GM12872 (cell line): Measurements from ENCODE around the gene GPX2.

Source experiments
- TF ChIP-seq, protein P1 (sequence below): IDR thresholded peaks from 3 replicates; pipeline ENCODE4 v1.5.1; 2011; ENCODE audit warnings: low read depth, mild to moderate bottlenecking, low read length, moderate library complexity; ENCODE audit not compliant: insufficient read depth

GPX2 gene

DNA sequence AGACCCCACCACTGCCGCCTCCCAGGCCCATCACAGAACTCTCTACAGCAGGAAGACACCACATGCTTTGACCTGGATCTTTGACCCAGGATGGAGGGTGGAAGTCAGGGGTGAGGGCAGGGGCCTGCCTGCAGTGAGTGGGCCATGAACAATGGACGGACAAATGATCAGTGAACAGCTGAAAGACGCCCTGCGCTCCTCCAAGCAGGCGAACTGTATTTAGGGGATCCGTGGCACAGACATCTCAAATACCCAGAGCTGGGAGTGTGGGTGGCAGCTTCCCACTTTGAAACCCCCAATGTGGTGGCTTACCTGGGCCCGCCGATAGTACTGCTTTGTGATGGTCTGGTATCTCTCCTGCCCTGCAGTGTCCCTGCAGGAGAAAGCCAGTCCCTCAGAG is 8.7 kb upstream of the GPX2 start:
- TF ChIP-seq, protein P1, sequence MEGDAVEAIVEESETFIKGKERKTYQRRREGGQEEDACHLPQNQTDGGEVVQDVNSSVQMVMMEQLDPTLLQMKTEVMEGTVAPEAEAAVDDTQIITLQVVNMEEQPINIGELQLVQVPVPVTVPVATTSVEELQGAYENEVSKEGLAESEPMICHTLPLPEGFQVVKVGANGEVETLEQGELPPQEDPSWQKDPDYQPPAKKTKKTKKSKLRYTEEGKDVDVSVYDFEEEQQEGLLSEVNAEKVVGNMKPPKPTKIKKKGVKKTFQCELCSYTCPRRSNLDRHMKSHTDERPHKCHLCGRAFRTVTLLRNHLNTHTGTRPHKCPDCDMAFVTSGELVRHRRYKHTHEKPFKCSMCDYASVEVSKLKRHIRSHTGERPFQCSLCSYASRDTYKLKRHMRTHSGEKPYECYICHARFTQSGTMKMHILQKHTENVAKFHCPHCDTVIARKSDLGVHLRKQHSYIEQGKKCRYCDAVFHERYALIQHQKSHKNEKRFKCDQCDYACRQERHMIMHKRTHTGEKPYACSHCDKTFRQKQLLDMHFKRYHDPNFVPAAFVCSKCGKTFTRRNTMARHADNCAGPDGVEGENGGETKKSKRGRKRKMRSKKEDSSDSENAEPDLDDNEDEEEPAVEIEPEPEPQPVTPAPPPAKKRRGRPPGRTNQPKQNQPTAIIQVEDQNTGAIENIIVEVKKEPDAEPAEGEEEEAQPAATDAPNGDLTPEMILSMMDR, result no peak

DNA sequence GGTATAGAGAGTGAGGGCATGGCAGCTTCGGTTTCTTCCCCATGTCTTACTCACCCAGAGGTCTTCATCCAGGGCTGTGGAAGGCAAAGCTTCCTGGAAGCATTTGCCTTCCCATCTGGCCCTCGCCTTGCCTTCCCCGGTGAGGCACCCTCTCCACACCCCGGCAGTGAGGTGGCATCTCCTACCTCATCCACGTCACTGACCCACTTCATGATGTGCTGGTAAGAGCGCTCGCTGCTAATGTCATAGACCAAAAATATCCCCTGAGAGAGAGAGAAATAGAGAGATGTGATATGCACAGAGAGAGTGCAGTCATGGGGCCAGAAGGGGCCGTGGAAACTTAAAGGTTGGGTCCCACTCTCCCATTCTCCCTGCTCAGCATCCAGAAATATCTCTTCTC is 8.3 kb upstream of the GPX2 start:
- TF ChIP-seq, protein P1, result no peak

DNA sequence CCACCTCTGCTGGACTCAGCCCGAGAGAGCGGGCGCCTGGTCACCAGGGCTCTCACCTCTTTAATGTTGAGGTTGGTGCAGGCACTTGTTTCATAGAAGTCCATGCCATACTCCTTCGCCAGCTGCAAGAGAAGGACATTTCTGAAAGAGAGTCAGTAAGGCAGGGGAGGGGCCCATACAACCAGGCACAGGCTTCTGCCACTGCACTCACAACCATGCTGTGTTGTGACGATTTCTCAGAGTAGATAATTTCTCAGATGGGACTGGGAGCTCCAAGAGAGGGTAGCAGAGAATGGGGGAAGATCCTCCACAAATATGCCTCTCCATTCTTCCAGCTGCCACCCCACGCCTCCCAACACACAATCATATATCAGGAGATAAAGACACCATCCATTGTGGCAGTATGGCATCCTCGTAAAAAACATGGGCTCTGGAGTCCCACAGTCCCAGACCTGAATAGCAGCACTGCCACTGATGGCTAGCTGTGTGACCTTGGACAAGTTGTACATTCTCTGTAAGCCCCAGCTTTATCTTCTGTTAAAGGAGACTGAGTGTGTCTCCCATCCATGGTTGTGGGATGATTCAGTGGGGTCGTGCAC is 6.2 kb upstream of the GPX2 start:
- TF ChIP-seq, protein P1, result no peak

DNA sequence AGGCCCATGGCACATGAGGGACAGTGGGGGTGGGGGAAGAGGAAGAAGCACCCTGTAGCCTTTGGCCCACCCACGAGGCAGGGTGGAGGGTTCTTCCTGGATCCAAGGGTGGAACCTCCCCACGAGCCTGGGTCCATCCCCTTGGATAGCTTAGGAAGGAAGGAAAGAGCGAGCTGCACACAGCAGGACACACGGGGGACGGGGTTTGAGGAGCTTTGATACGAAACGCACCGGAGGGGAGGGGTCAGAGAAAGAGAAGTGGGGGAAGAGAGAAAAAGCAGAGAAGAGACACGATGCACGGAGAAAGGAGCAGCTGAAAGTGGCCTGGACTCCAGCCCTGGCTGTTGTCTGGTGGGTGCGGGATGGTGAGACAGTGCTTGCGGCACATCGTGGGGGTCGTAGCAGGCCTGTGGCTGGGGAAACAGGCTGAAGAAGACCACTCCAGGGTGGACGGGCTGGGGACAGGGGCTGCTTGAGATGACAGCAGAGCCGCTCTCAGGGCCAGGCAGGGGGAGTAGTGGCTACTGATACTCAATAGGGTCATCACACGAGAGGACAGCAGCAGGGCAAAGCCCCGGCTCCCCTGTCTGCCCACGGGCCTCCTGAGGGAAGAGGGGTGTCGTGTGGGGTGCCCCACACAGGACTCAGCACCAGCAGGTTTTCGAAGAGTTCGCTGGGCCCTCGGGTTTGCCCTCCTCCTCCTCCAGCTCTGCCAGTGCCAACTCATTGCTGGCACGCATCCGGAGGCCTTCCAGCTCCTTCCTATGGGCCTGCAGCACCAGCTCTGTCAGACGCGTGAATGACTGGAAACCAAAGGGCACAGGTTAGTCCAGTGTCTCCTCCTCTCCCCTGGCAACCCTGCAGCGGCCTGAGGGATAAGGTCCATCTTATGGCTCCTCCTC is 5.4 kb upstream of the GPX2 start:
- TF ChIP-seq, protein P1, result no peak

DNA sequence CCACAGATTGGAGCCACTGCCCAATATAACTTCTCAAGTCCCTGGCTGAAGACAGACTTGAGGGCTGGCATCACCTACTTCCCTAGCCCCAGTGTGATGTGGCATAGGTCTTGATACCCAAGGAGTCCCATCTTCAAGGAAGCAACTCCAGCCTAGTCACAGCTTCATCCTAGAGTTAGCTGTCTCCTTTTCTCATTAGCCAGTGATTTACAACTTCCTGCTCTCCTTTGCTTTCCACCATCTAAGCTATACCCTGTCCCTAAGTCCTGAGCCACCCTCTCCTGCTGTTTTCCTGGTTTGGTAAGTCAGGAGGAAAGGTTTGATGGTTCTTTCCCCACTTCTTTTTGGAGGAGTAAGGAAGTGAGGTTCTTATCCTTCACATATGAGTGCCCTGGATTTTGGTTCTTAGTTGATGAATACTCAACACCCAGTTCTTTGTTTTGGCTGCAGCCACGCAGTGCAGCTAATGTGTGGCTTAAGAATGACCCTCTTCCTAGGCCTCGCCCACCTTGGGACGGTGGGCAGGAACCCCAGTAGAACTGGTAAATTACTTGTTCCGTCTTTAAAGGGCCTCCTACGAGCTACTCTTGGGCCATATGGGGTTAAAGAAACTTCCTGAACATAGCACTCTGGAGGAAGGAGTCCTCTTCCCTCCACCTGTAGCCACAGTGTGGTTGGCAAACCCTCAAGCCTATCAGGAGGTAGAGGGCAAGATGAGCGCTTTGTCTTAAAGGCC is 3.9 kb upstream of the GPX2 start:
- TF ChIP-seq, protein P1, result no peak

DNA sequence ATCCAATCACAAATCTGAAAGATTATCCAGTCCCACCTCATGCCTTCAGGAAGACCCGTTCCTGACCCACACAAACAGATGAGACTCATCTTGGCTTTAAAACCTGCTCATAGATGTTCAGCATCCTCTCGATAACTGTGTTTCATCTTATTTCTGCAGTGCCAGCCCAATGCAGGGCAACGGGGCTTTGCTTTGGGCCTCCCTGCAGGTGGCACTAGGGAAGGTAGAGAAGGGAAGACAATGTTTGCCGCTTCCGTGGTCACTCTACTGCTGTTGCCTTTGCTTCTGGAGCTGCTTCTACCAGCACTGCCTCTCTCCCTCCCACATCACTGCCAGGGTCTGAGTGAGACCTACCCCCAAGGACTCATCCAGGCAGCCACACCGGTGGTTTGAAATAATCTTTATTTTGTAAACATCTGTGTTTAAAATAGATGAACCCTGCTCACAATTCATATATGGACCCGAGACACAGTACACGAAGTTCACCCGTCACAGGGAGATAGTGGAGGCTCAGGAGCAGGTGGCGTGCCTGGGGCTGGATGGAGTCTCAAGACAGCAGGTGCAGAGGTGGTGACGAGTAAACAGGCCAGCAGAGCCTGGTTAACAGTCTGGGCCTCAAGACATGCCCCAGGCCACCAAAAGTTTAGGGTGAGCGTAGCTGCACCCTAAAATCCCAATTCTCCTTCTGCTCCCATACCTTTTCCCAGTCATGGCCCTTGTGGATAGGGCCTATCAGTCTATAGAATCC is 3.1 kb upstream of the GPX2 start:
- TF ChIP-seq, protein P1, result no peak

DNA sequence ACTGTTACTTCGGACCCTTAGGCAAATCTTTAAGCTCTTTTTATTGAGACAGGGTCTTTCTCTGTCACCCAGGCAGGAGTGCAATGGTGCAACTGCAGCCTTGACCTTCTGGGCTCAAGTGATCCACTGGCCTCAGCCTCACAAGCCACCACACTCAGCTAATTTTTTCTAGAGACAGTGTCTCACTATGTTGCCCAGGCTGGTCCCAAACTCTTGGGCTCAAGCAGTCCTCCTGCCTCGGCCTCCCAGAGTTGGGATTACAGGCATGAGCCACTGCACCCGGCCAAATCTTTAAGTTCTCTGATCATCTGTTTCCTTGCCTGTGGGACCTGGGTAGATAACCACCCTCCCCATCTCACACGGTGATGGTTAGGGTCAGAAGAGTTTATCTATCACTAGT is 2.3 kb upstream of the GPX2 start:
- TF ChIP-seq, protein P1, result no peak
